ENCODE results near the gene RNF167.

DNA sequence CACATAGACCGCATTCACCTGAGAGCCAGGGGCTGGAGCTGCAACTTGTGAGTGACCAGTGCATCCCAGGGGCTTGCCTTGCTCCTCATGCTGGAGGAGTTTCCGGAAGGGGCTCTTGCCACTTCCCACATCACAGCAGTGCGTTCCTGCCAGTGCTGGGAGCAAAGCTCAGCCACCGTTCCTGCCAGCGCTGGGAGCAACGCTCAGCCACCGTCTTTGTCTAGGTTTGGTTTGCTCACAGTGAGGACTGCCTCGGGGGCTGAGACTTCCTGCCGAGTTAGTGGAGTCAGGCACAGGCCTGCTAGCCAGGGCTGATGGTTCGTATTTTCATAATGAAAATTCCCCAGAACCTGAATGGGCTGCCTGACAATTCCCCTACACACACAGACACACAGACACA, 31.8 kb upstream of the RNF167 start:
- no peak for TF ChIP-seq EP300 (IDR thresholded peaks at IDR 0.05)
- TF ChIP-seq, protein P1, sequence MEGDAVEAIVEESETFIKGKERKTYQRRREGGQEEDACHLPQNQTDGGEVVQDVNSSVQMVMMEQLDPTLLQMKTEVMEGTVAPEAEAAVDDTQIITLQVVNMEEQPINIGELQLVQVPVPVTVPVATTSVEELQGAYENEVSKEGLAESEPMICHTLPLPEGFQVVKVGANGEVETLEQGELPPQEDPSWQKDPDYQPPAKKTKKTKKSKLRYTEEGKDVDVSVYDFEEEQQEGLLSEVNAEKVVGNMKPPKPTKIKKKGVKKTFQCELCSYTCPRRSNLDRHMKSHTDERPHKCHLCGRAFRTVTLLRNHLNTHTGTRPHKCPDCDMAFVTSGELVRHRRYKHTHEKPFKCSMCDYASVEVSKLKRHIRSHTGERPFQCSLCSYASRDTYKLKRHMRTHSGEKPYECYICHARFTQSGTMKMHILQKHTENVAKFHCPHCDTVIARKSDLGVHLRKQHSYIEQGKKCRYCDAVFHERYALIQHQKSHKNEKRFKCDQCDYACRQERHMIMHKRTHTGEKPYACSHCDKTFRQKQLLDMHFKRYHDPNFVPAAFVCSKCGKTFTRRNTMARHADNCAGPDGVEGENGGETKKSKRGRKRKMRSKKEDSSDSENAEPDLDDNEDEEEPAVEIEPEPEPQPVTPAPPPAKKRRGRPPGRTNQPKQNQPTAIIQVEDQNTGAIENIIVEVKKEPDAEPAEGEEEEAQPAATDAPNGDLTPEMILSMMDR (IDR thresholded peaks at IDR 0.05), result no peak

Measured in upper lobe of left lung (tissue), 4 donors.